AG09319 (cell line): Measurements from ENCODE around the gene UBE2E2.

Source experiments
- DNase-seq: peaks from one replicate; pipeline ENCODE4 v3.0.0-alpha.2; 2010; ENCODE audit warnings: low read depth; ENCODE audit errors: extremely low read depth
- CTCF ChIP-seq: IDR thresholded peaks from 2 replicates; pipeline ENCODE4 v1.5.1; 2011; ENCODE audit warnings: low read depth, mild to moderate bottlenecking, inconsistent platforms, low read length, moderate library complexity

Gene UBE2E2

GRCh38 chr3:23206366-23206765, 3.2 kb downstream of the UBE2E2 start:
- no peak for TF ChIP-seq CTCF
- no peak for DNase-seq

- TF ChIP-seq CTCF: no peak
- no peak for DNase-seq
Measured at GRCh38 chr3:23209103-23209502, 6.0 kb downstream of the UBE2E2 start.

GRCh38 chr3:23209747-23210487, 6.8 kb downstream of the UBE2E2 start:
- TF ChIP-seq CTCF: no peak
- no peak for DNase-seq

GRCh38 chr3:23213813-23214212, 10.7 kb downstream of the UBE2E2 start:
- DNase-seq: no peak
- TF ChIP-seq CTCF: no peak

- TF ChIP-seq CTCF: no peak
- DNase-seq: no peak
Measured at GRCh38 chr3:23217872-23218554, 14.9 kb downstream of the UBE2E2 start.

- DNase-seq: no peak
- no peak for TF ChIP-seq CTCF
Measured at GRCh38 chr3:23219117-23219516, 16.0 kb downstream of the UBE2E2 start.

- TF ChIP-seq CTCF: no peak
- DNase-seq: no peak
Measured at GRCh38 chr3:23219552-23219951, 16.4 kb downstream of the UBE2E2 start.
